OCI-LY1 (cell line): ENCODE measurements around the gene USP47.

Source experiments
- CTCF ChIP-seq: fragments of 200-600 bp; sonication (generic), shearing (Covaris generic); IDR thresholded peaks from 2 replicates; pipeline ENCODE4 v1.5.1; 2017; ENCODE audit warnings: mild to moderate bottlenecking, antibody characterized with exemption, low read length, moderate library complexity, mixed read lengths
- EZH2 ChIP-seq: fragments of 200-600 bp; sonication (generic), shearing (Covaris generic); IDR thresholded peaks from 2 replicates; pipeline ENCODE4 v1.8.0; 2017; ENCODE audit warnings: borderline replicate concordance, mixed run types, mild to moderate bottlenecking, antibody characterized with exemption, low read length, moderate library complexity, mixed read lengths

GRCh38 chr11:11848891-11849746 lies 7.3 kb downstream of the USP47 start:
- TF ChIP-seq CTCF = peak; percentile 81
- no peak for TF ChIP-seq EZH2
